K562 (cell line): ENCODE measurements around the gene SLC25A33. TPM values are rescaled to one million over a fixed set of nuclear protein-coding genes. Genes with fewer than 3 reads are reported as not detected.
A peak's percentile ranks its signal among the peaks of the same experiment; 100 is the strongest.

Source experiments
- ATAC-seq: fragments of 200-7000 bp; cut with Tn5 transposase; 3 replicates; pipeline ENCODE4 v1.9.1; 2020; ENCODE audit warnings: moderate library complexity
- BruUV-seq: library from RNA; stranded (reverse); fragments of 400-500 nt; replicated peaks from 2 replicates; lab custom pipeline; 2021; lab: Mats Ljungman, UMichigan
- CTCF ChIA-PET: fragments of 300-600 bp; formaldehyde crosslinking; extraction: SDS; loops from one replicate; lab custom pipeline; 2021; ENCODE audit warnings: low intra/inter-chr PET ratio; lab: Yijun Ruan, JAX
- POLR2A ChIA-PET: fragments of 300-600, 350-650 bp; sonication (Branson Sonifier 250); formaldehyde crosslinking; extraction: SDS; loops from one replicate; lab custom pipeline; 2021; ENCODE audit warnings: antibody characterized with exemption, inconsistent platforms; lab: Yijun Ruan, JAX
- DNase-seq, 4 experiments: peaks; one replicate each; pipeline versions ENCODE4 v3.0.0 to v3.0.0-alpha.2; 2011 to 2018; ENCODE audit warnings: low spot score in 3 of 4, mixed read lengths in 3 of 4; ENCODE audit errors: extremely low read depth in 1 of 4
- FAIRE-seq: peaks from 2 replicates; lab custom pipeline; 2011; peaks lifted over from hg19 to GRCh38; lab: Jason Lieb, UNC
- H2AFZ ChIP-seq: 2 replicates; pipeline ENCODE4 v1.6.0; 2011; ENCODE audit warnings: low read depth, low read length, control low read depth, inconsistent platforms
- H3K27ac ChIP-seq: fragments of 200-600 bp; 3 replicates; pipeline ENCODE4 v1.8.0; 2011; ENCODE audit warnings: low read depth, mild to moderate bottlenecking, control low read depth, inconsistent platforms, low read length, moderate library complexity, mixed read lengths; ENCODE audit errors: extremely low read depth
- H3K27me3 ChIP-seq, 2 experiments: fragments of 300-600 bp in 1 of 2; 2 replicates in 1 of 2; 3 replicates in 1 of 2; pipeline versions ENCODE4 v1.6.0 to v1.8.0; 2011; ENCODE audit warnings: inconsistent platforms in 2 of 2, low read length in 2 of 2, mild to moderate bottlenecking in 1 of 2, mixed read lengths in 1 of 2, moderate library complexity in 1 of 2; ENCODE audit not compliant: control insufficient read depth in 2 of 2, insufficient read depth in 2 of 2
- H3K36me3 ChIP-seq: fragments of 300-600 bp; 3 replicates; pipeline ENCODE4 v1.8.0; 2011; ENCODE audit warnings: mild to moderate bottlenecking, low read length, inconsistent platforms; ENCODE audit not compliant: control insufficient read depth, insufficient read depth
- H3K4me1 ChIP-seq, 2 experiments: fragments of 200-600 bp in 1 of 2; replicated peaks in 1 of 2; 2 replicates in 1 of 2; 3 replicates in 1 of 2; pipeline versions ENCODE4 v1.5.1 to v1.8.0; 2011; ENCODE audit warnings: inconsistent platforms in 2 of 2, low read length in 2 of 2, mild to moderate bottlenecking in 1 of 2, mixed read lengths in 1 of 2, moderate library complexity in 1 of 2; ENCODE audit not compliant: control insufficient read depth in 2 of 2, insufficient read depth in 2 of 2
- H3K4me2 ChIP-seq: 2 replicates; pipeline ENCODE4 v1.6.1; 2011; ENCODE audit warnings: low read length, control low read depth, inconsistent platforms, mixed read lengths; ENCODE audit not compliant: insufficient read depth
- H3K4me3 ChIP-seq: fragments of 200-600 bp; sonication (generic), shearing (Covaris generic); 2 replicates; pipeline ENCODE4 v1.5.1; 2016; ENCODE audit warnings: control low read depth, inconsistent platforms
- H3K79me2 ChIP-seq: fragments of 200-600 bp; 3 replicates; pipeline ENCODE4 v1.8.0; 2011; ENCODE audit warnings: low read length, inconsistent platforms; ENCODE audit not compliant: control insufficient read depth, insufficient read depth
- H3K9ac ChIP-seq, 2 experiments: 2 replicates each; pipeline versions ENCODE4 v1.6.0 to v1.6.1; 2011; ENCODE audit warnings: low read depth in 2 of 2, low read length in 2 of 2, control low read depth in 1 of 2, inconsistent platforms in 1 of 2, mild to moderate bottlenecking in 1 of 2, mixed read lengths in 1 of 2; ENCODE audit not compliant: insufficient read depth in 1 of 2
- H3K9me1 ChIP-seq: one replicate; pipeline ENCODE4 v1.6.0; 2011; ENCODE audit warnings: inconsistent platforms, mild to moderate bottlenecking, low read length, moderate library complexity; ENCODE audit not compliant: control insufficient read depth, insufficient read depth
- H3K9me3 ChIP-seq: replicated peaks from 2 replicates; pipeline ENCODE4 v1.5.1; 2011; ENCODE audit warnings: low read depth, low read length, inconsistent platforms; ENCODE audit not compliant: control insufficient read depth, insufficient read depth
- H4K20me1 ChIP-seq: replicated peaks from 2 replicates; pipeline ENCODE4 v1.6.1; 2011; ENCODE audit warnings: low read length, inconsistent platforms, mixed read lengths; ENCODE audit not compliant: control insufficient read depth, insufficient read depth
- CREB1 ChIP-seq, 2 experiments: sonication (generic) in 1 of 2; formaldehyde crosslinking in 1 of 2; IDR thresholded peaks; 2 replicates each; pipeline versions ENCODE4 v1.6.1 to v1.8.0; 2012 to 2022; ENCODE audit warnings: inconsistent platforms in 1 of 2, mild to moderate bottlenecking in 1 of 2, missing genetic modification reagents in 1 of 2, moderate library complexity in 1 of 2
- FOXK2 ChIP-seq, 2 experiments: fragments of 450-650 bp; IDR thresholded peaks in 1 of 2; conservative IDR thresholded peaks in 1 of 2; 2 replicates each; pipeline ENCODE4 v1.6.1; 2016; ENCODE audit warnings: low read depth in 2 of 2, mild to moderate bottlenecking in 1 of 2
- GTF2F1 ChIP-seq: IDR thresholded peaks from 2 replicates; pipeline ENCODE4 v1.6.1; 2011; ENCODE audit warnings: low read depth, low read length, improper control_type of control experiment
- KHSRP ChIP-seq: fragments of 450-650 bp; IDR thresholded peaks from 2 replicates; pipeline ENCODE4 v1.6.1; 2017
- RAD21 ChIP-seq, 2 experiments: fragments of 250-450 bp in 1 of 2; fragments of 450-650 bp in 1 of 2; sonication (Bioruptor Pico) in 1 of 2; formaldehyde crosslinking in 1 of 2; IDR thresholded peaks in 1 of 2; conservative IDR thresholded peaks in 1 of 2; 2 replicates each; pipeline versions ENCODE4 v1.4.0 to v1.8.0; 2020 to 2022; ENCODE audit warnings: mild to moderate bottlenecking in 2 of 2, moderate library complexity in 1 of 2
- REST ChIP-seq, 2 experiments: fragments of 450-650 bp; formaldehyde crosslinking in 1 of 2; IDR thresholded peaks; 2 replicates each; pipeline versions ENCODE4 v1.4.0 to v1.6.1; 2014 to 2020; ENCODE audit warnings: mild to moderate bottlenecking in 2 of 2, borderline replicate concordance in 1 of 2, low read depth in 1 of 2
- TAF15 ChIP-seq: fragments of 200-400 bp; formaldehyde crosslinking; IDR thresholded peaks from 2 replicates; pipeline ENCODE4 v1.6.1; 2017; ENCODE audit warnings: mild to moderate bottlenecking, low read depth, low read length, moderate library complexity
- THRB ChIP-seq: fragments of 450-650 bp; formaldehyde crosslinking; conservative IDR thresholded peaks from 2 replicates; pipeline ENCODE4 v1.4.0; 2022; ENCODE audit warnings: mild to moderate bottlenecking, missing genetic modification characterization
- ZNF384 ChIP-seq: IDR thresholded peaks from 2 replicates; pipeline ENCODE4 v1.6.1; 2012; ENCODE audit warnings: low read depth, low read length, improper control_type of control experiment
- WGBS: fragments of 100-300 bp; shearing (Covaris generic); methylation state at CpG from one replicate; pipeline ENCODE4 v1.1.6; 2016; ENCODE audit warnings: low coverage, mixed read lengths; ENCODE audit not compliant: insufficient coverage; ENCODE audit errors: missing lambda C conversion rate; 5-methylcytosine and 5-hydroxymethylcytosine counted together
- in situ Hi-C: fragments of 300-500 bp; cut with MboI; formaldehyde crosslinking; loops from 4 replicates; pipeline ENCODE4 v1.15.0; 2018; ENCODE audit warnings: inconsistent platforms, mixed read lengths
- intact Hi-C: fragments of 100-400 bp; cut with micrococcal nuclease; formaldehyde crosslinking; loops from 2 replicates; pipeline ENCODE4 v1.14.2; 2022
- polyA plus RNA-seq, 8 experiments: library from polyadenylated mRNA; depleted of rRNA in 4 of 8; stranded (reverse) in 5 of 8; unstranded in 3 of 8; fragments of >200 nt; fragmentation: Nextera tagmentation in 2 of 8; fragmentation: Illumina TruSeq in 1 of 8; extraction: Ambion mirVana in 2 of 8; extraction: Trizol in 1 of 8; gene quantifications; 2 replicates each; pipeline versions ENCODE4 v1.2.1 to v1.2.3, GENCODE V29; 2011 to 2014; ENCODE audit warnings: inconsistent platforms in 1 of 8, missing spikeins in 1 of 8
- total RNA-seq, 7 experiments: library from RNA; depleted of rRNA in 6 of 7; stranded (reverse); fragments of >200 nt in 6 of 7; fragmentation: Illumina TruSeq in 2 of 7; extraction: Trizol in 2 of 7; gene quantifications; 2 replicates each; pipeline versions ENCODE4 v1.2.1 to v1.2.3, GENCODE V29; 2011 to 2021; ENCODE audit warnings: low replicate concordance in 1 of 7

Gene SLC25A33
- total and polyA plus RNA-seq, 9 of the 15 experiments (the other 6 are each of a cell fraction or from before 2014, with no cell fraction given), result 3.2 to 23.5 (median 17.5) TPM

GRCh38 chr1:9573723-9574122, 34.5 kb downstream of the SLC25A33 start:
- ChIA-PET POLR2A (interaction anchor here (0.5 to 1.2 kb wide), 5 partner anchors 17 to 310 kb away, joined by 3 read pairs; no protein-coding TSS in a partner anchor), CTCF (interaction anchor here (0.6 to 3.8 kb wide), 5 partner anchors 74 to 306 kb away, joined by 4 to 40 read pairs (median 5); no protein-coding TSS in a partner anchor)
- Histone ChIP-seq H3K4me2 (no peak overlapping the region), H3K9ac (no peak overlapping the region), H3K27me3 (no peaks in the 10 kb centered on the region), H3K4me3 (no peak overlapping the region), H3K27ac (no peak overlapping the region), H3K36me3 (peaks cover 65% of the 10 kb centered on the region), H4K20me1 (no peaks in the 10 kb centered on the region), H3K79me2 (no peaks in the 10 kb centered on the region), H3K4me1 (no peaks in the 10 kb centered on the region), H3K9me1 (no peaks in the 10 kb centered on the region), H3K9me3 (no peaks in the 10 kb centered on the region), H2AFZ (no peak overlapping the region)
- ATAC-seq, result 0 out of 3 replicates have a peak, but pooled peaks have one; percentile 42
- DNase-seq, result no peak
- no TSS peak for BruUV-seq
- intact Hi-C loops (loop anchor here (1.0 kb wide), 1 partner anchor 78 kb away; no protein-coding TSS in a partner anchor), in situ Hi-C loops (no loop called here)
- WGBS, result 100% methylated on average over 2 of the region's 2 CpGs
- FAIRE-seq, result peak; percentile 6
- TF ChIP-seq REST (IDR thresholded peaks at IDR 0.05; ENCODE audit: borderline replicate concordance) (peak; percentile 35; the same call in 1 of the 2 replicates), REST (CRISPR knock-in tag; IDR thresholded peaks at IDR 0.05; ENCODE audit: low read depth) (no peak), KHSRP (no peak), CREB1 (IDR thresholded peaks at IDR 0.05) (no peak), CREB1 (CRISPR knock-in tag; IDR thresholded peaks at IDR 0.05) (no peak), GTF2F1 (no peak), THRB (CRISPR knock-in tag) (no peak), RAD21 (CRISPR knock-in tag; conservative IDR thresholded peaks at IDR 0.05 in 1 of 2, IDR thresholded peaks at IDR 0.05 in 1 of 2) (peak; percentile 15 to 56), ZNF384 (peak; percentile 47), FOXK2 (conservative IDR thresholded peaks at IDR 0.05 in 1 of 2, IDR thresholded peaks at IDR 0.05 in 1 of 2; ENCODE audit: low read depth in 2 of 2) (peak; percentile 50 to 59; a peak in 1 of 4 replicates), TAF15 (no peak)
